ENCODE results near the gene TMPRSS9.
"Not testable (repeated sequence)": the region's sequence is repeated elsewhere in the genome, so short reads cannot be mapped to it uniquely, and the experiment has no call there.

Gene TMPRSS9

GRCh38 chr19:2468596-2468995 lies 108.5 kb downstream of the TMPRSS9 start:
- DNase-seq = no peak

- no peak for DNase-seq
These were observed 109.2 kb downstream of the TMPRSS9 start for GRCh38 chr19:2469102-2469914.

DNA sequence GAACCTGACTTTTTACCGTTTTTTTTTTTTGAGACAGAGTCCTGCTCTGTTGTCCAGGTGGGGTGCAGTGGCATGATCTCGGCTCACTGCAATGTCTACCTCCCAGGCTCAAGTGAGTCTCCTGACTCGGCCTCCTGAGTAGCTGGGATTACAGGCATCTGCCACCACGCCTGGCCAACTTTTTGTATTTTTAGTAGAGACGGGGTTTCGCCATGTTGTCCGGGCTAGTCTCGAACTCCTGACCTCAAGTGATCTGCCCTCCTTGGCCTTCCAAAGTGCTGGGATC lies 109.8 kb downstream of the TMPRSS9 start:
- not testable (repeated sequence) for DNase-seq

- no peak for DNase-seq
These were observed 114.4 kb downstream of the TMPRSS9 start for GRCh38 chr19:2474232-2475017.

DNA sequence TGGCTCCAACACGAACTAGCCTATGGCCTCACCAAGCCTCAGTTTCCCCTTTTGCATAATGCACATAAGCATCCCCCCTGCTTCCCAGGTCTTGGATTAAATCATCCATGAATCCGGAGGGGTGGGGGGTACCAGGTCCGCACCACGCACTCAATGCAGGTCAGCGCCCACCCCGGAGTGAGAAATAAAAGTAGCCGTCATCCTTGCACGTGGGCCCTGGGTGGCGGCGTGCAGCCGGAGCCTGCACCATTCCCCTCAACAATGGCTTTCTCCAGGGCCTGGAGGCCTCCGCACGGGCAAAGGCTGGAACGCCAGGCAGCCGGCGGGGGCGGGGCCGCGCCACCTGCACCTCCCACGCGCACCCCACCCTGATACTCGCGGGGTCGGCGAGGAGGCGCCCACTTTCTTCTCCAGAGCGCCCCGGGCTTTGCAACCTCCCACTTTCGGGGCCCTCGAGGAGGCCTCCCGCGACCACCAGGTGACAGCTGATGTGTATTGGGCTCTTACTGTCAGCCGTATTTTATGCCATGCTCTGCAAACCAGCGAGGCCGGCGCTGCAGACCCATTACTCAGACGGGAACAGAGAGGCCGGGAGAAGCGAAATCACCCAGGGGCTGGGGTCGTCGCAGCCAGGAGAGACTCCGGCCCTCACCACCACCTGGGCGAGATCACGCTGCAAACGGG lies 115.1 kb downstream of the TMPRSS9 start:
- DNase-seq = no peak

Data from cortex of kidney (tissue), 1 donor.